HFFc6 (cell line): ENCODE measurements around the gene LCE3A. TPM values are rescaled to one million over a fixed set of nuclear protein-coding genes. Genes with fewer than 3 reads are reported as not detected.
"Not testable (repeated sequence)": the region's sequence is repeated elsewhere in the genome, so short reads cannot be mapped to it uniquely, and the experiment has no call there.

ENCODE experiments used
- DNase-seq: peaks from one replicate; pipeline ENCODE4 v3.0.0-alpha.2; 2018
- H3K27ac Mint-ChIP-seq: 2 replicates; pipeline ENCODE4 v1.8.0; 2020; ENCODE audit warnings: mild to moderate bottlenecking, mixed read lengths
- H3K27me3 Mint-ChIP-seq: 2 replicates; pipeline ENCODE4 v1.8.0; 2021; ENCODE audit warnings: mild to moderate bottlenecking, moderate library complexity, mixed read lengths; ENCODE audit not compliant: insufficient read depth
- H3K36me3 Mint-ChIP-seq: 2 replicates; pipeline ENCODE4 v1.8.0; 2021; ENCODE audit warnings: low read depth, mixed read lengths
- H3K4me1 Mint-ChIP-seq: 2 replicates; pipeline ENCODE4 v1.8.0; 2020; ENCODE audit warnings: low read depth, mixed read lengths
- H3K4me3 Mint-ChIP-seq: 2 replicates; pipeline ENCODE4 v1.8.0; 2020; ENCODE audit warnings: mild to moderate bottlenecking, moderate library complexity, mixed read lengths
- H3K9me3 Mint-ChIP-seq: 2 replicates; pipeline ENCODE4 v1.8.0; 2020; ENCODE audit warnings: mild to moderate bottlenecking, mixed read lengths
- long read RNA-seq: library from polyadenylated mRNA; unstranded; transcript quantifications from one replicate; pipeline ENCODE4 v2.0.0, GENCODE V29; 2019
- total RNA-seq, 6 experiments: library from RNA; stranded (reverse); fragmentation: NEBNext Ultra II Directional; extraction: Animal tissue kit (Norgen Biotek cat#: 25700); gene quantifications; 2 replicates in 1 of 6; 3 replicates in 5 of 6; pipeline ENCODE4 v1.2.3, GENCODE V29; 2021
- TF ChIP-seq, protein P1 (sequence below): fragments of 200-600 bp; sonication (generic); IDR thresholded peaks from 2 replicates; pipeline ENCODE4 v1.5.0; 2021; ENCODE audit warnings: antibody characterized with exemption, mild to moderate bottlenecking

Gene LCE3A, protein sequence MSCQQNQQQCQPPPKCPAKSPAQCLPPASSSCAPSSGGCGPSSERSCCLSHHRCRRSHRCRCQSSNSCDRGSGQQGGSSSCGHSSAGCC
- total RNA-seq = not detected
- long read RNA-seq = 0 reads

DNA sequence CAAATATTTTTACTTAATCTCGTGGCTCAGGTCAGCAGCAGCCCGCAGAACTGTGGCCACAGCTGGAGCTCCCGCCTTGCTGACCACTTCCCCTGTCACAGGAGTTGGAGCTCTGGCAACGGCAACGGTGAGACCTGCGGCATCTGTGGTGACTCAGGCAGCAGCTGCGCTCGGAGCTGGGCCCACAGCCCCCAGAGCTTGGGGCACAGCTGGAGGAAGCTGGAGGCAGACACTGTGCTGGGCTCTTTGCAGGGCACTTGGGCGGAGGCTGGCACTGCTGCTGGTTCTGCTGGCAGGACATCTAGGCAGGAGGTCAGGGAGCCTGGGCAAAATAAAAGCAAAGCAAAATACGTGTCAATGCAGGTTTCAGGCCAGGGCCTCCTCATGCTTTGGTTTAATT is at the start of gene LCE3A:
TSS of gene LCE3A (minus strand) at position 301 of the 400 bp plus-strand sequence. CDS start at position 301, 0 bp downstream.
- Mint-ChIP-seq H3K36me3 (peaks cover 11% of the 10 kb centered on the region), H3K4me1 (no peaks in the 10 kb centered on the region), H3K9me3 (peaks cover 44% of the 10 kb centered on the region), H3K27ac (peak within 1 kb of the TSS; percentile 19; the same call in 1 of the 2 replicates), H3K27me3 (peaks cover 4% of the 10 kb centered on the region), H3K4me3 (no peak within 1 kb of the TSS)
- no peak for DNase-seq
- TF ChIP-seq, protein P1, sequence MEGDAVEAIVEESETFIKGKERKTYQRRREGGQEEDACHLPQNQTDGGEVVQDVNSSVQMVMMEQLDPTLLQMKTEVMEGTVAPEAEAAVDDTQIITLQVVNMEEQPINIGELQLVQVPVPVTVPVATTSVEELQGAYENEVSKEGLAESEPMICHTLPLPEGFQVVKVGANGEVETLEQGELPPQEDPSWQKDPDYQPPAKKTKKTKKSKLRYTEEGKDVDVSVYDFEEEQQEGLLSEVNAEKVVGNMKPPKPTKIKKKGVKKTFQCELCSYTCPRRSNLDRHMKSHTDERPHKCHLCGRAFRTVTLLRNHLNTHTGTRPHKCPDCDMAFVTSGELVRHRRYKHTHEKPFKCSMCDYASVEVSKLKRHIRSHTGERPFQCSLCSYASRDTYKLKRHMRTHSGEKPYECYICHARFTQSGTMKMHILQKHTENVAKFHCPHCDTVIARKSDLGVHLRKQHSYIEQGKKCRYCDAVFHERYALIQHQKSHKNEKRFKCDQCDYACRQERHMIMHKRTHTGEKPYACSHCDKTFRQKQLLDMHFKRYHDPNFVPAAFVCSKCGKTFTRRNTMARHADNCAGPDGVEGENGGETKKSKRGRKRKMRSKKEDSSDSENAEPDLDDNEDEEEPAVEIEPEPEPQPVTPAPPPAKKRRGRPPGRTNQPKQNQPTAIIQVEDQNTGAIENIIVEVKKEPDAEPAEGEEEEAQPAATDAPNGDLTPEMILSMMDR = no peak

DNA sequence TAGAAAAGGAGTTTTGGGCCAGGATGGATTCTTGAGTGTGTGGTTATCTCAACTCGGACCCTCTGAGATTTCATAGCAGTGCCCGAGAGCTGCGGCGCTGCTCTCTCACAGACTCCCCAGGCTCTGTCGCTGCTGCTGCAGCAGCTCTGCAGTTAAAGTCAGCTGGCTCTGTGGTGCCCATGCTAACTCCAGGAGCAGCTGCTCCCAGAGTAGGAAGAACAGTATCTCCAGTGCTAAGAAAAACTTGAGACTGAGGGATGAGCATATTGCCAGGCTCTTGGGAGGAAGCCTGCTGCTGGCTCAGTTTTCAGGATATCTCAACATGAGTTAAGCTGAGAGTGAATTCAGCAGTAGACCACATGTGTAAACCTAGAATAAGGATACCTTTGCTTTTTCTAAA is 44.7 kb upstream of the LCE3A start:
- Mint-ChIP-seq H3K9me3 (peaks cover 15% of the 10 kb centered on the region), H3K27me3 (peaks cover 5% of the 10 kb centered on the region; the same call in 1 of the 2 replicates), H3K4me3 (no peak overlapping the region), H3K27ac (no peak overlapping the region), H3K36me3 (no peaks in the 10 kb centered on the region), H3K4me1 (no peaks in the 10 kb centered on the region)
- TF ChIP-seq, protein P1 = no peak
- DNase-seq = no peak

DNA sequence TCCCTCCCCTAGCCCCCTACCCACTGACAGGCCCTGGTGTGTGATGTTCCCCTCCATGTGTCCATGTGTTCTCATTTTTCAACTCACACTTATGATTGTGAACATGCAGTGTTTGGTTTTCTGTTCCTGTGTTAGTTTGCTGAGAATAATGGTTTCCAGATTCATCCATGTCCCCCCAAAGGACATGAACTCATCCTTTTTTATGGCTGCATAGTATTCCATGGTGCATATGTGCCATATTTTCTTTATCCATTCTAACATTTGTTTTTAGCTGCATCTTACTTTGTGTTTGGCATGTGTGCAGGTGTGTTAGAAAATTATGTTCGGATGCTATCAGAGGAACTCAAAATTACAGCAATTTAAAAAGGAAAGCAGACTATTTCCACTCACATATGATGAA is 43.3 kb upstream of the LCE3A start:
- H3K9me3 Mint-ChIP-seq = peaks cover 15% of the 10 kb centered on the region
- not testable (repeated sequence) for H3K27ac Mint-ChIP-seq, DNase-seq, H3K4me3 Mint-ChIP-seq, H3K4me1 Mint-ChIP-seq, H3K27me3 Mint-ChIP-seq, H3K36me3 Mint-ChIP-seq

DNA sequence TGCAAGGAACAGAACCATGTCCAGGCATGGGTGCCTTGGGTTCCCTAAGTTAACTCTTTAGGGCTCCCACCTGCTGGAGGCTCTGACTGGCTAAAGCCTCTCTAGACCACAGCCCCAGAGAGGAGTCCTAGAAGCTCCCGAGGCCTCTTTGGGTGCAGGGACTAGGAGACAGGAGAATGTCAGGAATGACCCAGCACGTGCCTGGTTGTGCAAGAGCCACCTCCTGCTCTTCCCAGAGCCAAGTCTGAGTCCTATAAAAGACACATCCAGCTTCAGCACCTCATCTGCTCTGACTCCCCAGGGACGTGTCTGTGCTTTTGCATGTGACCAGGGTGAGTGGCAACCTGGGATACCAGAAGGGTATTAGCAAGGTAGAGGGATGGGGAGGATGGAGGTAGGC is 40.2 kb upstream of the LCE3A start, which contains the start of gene LCE2D:
TSS of gene LCE2D (plus strand) at position 283 of the 400 bp plus-strand sequence. CDS start 726 bp downstream, outside the sequence.
- Mint-ChIP-seq H3K27ac (no peak within 1 kb of the TSS), H3K36me3 (no peaks in the 10 kb centered on the region), H3K4me3 (no peak within 1 kb of the TSS), H3K27me3 (peaks cover 6% of the 10 kb centered on the region; the same call in 1 of the 2 replicates), H3K4me1 (no peaks in the 10 kb centered on the region), H3K9me3 (peaks cover 15% of the 10 kb centered on the region)
- no peak for DNase-seq
- TF ChIP-seq, protein P1 = no peak

DNA sequence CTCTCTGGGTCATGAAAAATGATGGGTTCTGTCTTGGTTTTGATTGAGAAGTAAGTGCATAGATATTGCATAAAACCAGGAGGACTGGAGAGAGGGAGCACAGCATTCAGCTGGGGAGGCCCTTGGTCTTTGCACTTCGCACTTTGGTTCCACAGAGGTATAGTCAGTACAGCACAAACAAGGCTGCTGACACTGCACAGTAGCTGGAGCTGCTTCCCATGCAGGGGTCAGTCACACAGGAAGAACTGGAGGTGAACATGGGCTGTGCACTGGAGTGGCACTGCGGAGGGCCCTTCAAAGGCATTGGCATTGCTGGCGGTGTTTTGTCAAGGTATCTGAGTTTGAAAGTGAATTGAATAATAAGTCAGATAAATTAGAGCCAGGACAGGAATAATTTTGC is 35.7 kb upstream of the LCE3A start:
- Mint-ChIP-seq H3K4me1 (no peaks in the 10 kb centered on the region), H3K4me3 (no peak overlapping the region), H3K9me3 (no peaks in the 10 kb centered on the region), H3K27me3 (peaks cover 6% of the 10 kb centered on the region; the same call in 1 of the 2 replicates), H3K27ac (no peak overlapping the region), H3K36me3 (no peaks in the 10 kb centered on the region)
- TF ChIP-seq, protein P1 = no peak
- no peak for DNase-seq

DNA sequence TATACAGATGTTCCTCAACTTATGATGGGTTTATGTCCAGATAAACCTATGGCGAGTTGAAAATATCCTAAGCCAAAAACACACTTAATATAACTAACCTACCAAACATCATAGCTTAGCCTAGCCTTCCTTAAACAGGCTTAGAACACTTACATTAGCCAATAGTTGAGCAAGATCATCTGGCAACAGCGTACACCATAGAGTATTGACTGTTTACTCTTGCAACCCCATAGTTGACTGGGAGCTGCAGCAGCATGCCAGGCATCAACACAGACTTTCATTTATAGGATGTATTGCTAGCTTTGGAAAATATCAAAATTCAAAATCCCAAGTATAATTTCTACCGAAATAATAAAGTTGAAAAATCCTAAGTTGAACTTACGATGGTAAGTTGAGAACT is 34.8 kb upstream of the LCE3A start:
- H3K4me3 Mint-ChIP-seq = no peak overlapping the region
- DNase-seq = no peak
- H3K27ac Mint-ChIP-seq = no peak overlapping the region
- no peaks in the 10 kb centered on the region for H3K4me1 Mint-ChIP-seq
- H3K27me3 Mint-ChIP-seq = peaks cover 2% of the 10 kb centered on the region; the same call in 1 of the 2 replicates
- TF ChIP-seq, protein P1 = no peak
- H3K36me3 Mint-ChIP-seq = no peaks in the 10 kb centered on the region
- no peaks in the 10 kb centered on the region for H3K9me3 Mint-ChIP-seq
